HG03565 (cell line): Measurements from ENCODE around the gene SCYL1.
"Not testable (repeated sequence)": the region's sequence is repeated elsewhere in the genome, so short reads cannot be mapped to it uniquely, and the experiment has no call there.

Source experiments
- ATAC-seq: cut with Tn5 transposase; IDR thresholded peaks from one replicate; pipeline ENCODE4 v1.9.1; 2021; ENCODE audit warnings: mild to moderate bottlenecking, moderate library complexity; ENCODE audit not compliant: unreplicated experiment

The SCYL1 gene

GRCh38 chr11:65564879-65565559 lies 40.1 kb downstream of the SCYL1 start:
- not testable (repeated sequence) for ATAC-seq

GRCh38 chr11:65565624-65566453 lies 41.0 kb downstream of the SCYL1 start:
- ATAC-seq = no peak

DNA sequence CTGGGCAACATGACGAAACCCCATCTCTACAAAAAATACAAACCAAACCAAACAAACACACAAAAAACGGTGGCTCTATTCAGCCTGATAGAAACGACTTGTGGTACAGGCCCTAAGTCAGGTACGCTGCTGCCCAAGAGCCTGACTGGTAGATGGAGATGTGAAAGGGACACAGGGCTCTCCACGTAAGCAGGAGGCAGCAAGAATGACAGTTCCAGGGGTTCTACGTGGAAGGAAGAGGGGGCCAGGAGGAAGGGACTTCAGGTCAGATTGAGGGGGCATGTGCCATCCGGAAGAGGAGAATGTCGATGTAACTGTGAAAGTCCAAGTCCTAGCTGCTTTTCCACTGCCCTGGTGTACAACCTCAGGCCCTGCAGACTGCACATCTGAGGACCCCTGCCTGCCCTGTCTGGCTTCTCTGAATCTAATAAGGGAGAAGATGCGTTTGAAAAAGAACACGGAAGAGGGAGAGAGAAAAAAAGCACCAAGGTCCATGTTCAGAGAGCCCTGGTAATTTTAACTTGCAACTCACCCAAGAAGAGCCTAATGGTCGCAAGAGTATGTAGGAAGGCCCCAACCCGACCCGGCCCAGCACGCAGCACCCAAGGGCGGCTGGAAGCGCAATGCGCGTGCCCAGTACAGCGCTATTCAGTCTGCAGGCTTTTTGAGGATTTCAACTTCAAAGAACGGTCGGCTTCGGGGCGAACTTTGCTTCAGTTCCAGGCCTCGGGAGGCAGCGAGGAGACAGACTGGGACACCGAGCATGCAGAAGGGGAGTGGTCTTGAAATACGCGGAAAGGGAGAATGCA lies 44.5 kb downstream of the SCYL1 start:
- ATAC-seq = no peak

GRCh38 chr11:65569973-65570918 lies 45.4 kb downstream of the SCYL1 start, which contains the start of gene ZNRD2:
ZNRD2 (plus strand) TSS chr11:65570477; CDS start chr11:65570492, 15 bp downstream.
- peak; percentile 54 for ATAC-seq

DNA sequence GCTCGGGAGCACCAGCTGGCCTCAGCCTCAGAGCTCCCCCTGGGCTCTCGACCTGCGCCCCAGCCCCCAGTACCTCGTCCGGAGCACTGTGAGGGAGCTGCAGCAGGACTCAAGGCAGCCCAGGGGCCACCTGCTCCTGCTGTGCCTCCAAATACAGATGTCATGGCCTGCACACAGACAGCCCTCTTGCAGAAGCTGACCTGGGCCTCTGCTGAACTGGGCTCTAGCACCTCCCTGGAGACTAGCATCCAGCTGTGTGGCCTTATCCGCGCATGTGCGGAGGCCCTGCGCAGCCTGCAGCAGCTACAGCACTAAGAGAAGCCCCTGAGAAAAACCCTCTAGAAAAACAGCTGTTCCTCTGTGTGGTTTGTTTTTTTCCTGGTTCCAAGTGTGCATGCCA lies 46.5 kb downstream of the SCYL1 start:
- no peak for ATAC-seq

- ATAC-seq = no peak
These were observed 47.1 kb downstream of the SCYL1 start for GRCh38 chr11:65571940-65572339.

DNA sequence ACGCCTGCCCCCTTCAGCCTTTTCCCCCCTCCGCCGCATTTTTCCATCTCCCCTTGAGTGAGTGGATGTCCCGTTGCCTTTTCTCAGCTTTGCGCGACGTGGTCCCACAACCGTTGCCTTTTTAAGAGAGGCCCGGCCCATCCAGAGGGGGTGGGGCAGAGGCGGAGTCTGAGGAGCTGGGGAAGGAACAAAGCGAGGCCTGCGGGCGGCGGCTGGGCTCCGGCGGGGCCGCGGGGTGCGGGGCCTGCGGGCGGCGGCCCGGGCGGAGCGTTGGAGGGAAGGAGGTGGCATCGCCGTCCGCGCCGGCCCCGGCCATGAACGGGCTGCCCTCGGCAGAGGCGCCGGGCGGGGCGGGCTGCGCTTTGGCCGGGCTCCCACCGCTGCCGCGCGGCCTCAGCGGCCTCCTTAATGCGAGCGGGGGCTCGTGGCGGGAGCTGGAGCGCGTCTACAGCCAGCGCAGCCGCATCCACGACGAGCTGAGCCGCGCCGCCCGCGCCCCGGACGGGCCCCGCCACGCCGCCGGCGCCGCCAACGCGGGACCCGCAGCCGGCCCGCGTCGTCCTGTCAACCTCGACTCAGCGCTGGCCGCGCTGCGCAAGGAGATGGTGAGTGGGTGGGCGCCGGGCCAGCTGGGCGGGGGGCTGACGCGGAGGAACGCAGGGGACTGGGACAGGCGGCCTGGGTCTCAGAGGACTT lies 47.6 kb downstream of the SCYL1 start, which contains the start of gene FAM89B:
TSS of gene FAM89B (plus strand) at position 183 of the 696 bp plus-strand sequence. CDS start at position 315, 132 bp downstream.
- no peak for ATAC-seq

DNA sequence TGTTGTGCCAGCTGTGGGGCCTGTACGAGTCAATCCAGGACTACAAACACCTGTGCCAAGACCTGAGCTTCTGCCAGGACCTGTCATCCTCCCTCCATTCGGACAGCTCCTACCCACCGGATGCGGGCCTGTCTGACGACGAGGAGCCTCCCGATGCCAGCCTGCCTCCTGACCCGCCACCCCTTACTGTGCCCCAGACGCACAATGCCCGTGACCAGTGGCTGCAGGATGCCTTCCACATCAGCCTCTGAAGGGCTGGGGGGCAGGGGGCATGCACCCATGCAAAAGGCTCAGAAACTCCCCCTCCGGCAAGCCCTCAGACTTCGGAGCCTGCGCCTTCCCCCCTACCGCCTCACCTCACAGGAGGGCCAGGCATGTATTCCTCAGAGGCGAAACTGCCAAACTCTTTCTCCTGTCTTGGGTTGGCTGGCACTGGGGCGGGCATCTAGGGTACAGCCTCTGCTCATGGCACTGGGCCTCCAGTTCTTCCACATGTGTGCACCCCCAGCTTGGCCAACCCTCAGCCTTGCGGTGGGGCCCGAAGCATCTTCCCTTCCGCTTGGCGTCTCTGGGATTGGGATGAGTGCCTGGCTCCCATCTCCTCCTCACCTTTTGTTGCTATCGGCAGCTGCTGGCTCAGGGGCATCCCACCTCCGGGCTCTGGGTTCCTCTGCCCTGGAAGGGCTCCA lies 48.7 kb downstream of the SCYL1 start:
- ATAC-seq = no peak

DNA sequence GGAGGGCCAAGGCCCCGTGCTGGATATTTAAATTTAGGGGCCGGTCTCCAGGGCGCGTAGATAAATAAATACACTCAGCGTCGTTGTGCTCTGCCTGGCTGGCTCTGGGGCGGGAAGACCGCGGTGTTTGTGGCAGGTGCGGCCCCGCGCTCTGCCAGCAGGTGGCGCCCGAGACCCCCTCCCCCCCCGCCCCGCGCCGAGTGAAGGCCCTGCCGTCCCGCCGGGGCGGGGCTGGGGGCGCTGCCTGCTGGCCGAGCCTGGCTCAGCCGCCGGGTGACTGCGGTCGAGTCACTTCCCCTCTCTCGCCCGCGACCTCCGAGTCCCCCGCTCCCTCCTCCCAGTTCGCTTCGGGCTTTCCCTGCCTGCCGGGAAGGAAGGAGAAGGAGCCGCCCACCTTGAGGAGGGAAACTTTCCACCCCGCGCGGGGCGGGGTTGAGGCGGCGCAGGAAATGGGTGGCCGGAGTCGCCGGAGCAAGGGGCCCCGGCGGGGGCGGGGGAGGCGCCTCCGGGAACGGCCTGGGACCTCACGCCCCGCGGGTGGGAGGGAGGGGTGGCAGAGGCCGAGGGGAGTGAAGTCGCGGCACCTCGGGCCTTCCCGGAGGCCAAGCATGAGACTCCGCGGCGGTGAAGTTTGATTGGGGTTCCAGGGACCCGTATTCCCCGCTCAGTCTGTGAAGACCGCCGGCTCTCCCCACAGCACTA lies 49.4 kb downstream of the SCYL1 start:
- peak; percentile 14 for ATAC-seq

DNA sequence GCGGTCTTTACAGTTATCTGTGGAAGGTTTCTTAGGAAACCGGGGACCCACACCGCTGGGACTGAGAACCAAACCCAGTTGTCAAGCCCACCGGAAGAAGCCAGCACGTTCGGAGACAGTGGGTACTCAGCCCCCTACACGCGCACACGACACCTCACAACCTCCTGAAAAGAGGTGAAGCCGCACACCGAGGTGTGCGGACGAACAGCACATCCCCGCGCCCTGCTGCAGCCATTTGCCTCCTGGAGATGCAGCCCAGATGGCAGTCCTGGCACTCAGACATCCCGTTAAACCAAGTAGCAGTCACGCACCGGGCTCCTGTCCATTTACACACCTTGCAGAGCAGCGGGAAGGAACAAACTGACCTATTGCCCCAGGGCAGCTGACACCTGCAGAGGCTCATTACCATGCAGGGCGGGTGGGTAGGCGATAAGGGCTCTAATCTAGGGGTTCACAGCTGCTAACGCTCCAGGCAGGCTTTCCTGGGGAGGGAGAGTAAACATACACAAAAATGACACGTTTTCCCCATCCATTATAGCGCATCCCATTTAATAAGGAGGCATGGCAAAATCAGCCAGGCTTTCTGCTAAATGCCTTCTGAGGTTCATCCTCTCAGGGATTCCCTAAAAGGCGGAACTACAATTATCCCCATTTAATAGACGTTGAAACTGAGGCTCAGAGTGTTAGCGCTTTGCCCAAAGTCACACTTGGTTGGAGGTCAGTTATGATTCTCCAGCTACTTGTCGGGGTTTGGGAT lies 50.1 kb downstream of the SCYL1 start:
- no peak for ATAC-seq

DNA sequence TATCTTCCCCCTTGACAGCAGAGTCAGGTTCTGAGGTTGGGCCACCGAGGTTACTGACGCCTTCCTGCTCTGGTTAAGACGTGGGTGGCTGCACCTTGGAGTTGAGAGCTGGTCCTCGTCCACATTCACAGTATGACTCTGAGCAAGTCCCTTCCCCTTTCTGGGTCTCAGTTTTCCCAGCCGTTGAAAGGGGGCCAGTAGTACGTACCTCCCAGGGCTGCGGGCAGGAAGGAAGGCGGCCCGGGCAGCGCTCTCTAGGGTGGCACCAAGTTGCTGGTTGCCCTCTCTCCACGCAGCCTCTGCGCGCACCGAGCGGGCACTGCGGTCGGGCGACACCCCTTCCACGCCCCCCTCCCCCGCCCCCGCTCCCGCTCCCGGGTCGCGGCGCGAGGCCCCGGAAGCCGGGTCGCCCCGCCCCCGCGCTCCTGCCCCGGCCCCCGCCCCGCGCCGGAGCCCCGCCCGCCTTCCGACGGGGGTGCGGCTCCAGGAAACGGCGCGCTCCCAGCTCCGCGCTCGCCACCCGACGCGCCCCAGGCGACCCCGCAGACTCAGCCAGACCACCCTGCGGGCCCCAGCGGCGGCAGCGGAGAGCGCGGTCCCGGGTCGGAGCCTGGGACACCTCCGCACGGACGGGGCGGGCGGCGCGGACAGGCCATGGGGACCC lies 50.8 kb downstream of the SCYL1 start, which contains the start of gene EHBP1L1:
TSS of gene EHBP1L1 (plus strand) at position 486 of the 664 bp plus-strand sequence. CDS start 250 bp downstream, outside the sequence.
- ATAC-seq = no peak

- no peak for ATAC-seq
These were observed 51.5 kb downstream of the SCYL1 start for GRCh38 chr11:65576232-65576866.

DNA sequence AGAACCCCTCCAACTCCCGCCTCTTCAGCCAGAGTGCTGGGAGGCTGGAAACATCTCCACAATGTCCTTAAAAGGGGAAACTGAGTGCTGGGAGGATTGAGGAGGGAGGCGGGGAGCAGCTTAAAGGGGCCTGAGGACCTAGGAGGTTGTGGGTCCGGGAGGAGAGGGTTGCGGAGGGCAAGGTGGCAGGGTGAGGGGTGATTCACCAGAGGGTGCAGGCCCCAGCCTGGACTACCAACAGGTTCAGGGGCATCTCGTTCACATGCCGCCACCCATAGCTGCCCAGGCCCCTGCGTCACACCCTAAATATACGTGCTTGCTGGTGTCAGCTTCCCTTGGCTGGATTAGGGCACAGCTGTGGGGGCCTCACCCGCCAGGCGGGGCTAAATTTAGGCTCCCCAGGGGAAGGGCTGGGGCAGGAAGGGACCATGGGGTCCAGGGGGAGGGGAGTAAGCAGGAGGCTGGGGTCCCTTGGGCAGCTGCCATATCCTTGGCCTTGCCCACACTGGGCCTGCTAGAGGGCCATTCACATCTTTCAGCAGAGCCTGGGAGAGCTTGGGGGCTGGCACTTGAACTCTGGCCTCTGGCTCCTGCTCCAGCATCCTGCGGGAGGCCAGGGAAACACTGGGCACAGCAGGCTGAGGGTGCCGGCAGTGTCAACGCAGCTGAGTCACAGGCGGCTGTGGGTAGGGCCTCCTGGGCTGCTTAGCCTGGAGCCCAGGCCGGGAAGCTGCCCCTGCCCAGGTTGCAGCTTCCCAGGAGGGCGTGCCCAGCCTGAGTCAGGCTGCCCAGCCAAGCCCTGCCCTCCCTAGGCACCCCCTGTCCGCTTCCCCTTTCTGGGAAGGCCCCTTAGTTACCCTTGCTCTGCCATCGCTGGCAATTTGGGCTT lies 52.2 kb downstream of the SCYL1 start:
- no peak for ATAC-seq

DNA sequence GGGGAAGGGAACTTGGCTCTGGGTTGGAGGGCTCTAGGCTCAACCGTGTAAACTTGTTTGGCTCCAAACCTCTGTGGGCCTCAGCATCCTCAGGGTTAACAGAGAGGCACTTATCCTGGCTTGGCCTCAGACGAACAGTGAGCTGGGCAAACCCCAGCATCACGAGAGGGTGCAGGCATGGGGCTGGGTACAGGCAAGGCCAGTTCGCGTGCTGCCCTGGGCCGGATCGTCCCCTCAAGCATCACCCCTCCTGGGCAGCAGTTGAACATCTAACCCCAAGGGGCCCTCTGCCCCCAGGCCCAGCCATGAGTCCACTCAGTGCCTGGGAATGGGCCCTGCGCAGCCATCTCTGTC lies 52.9 kb downstream of the SCYL1 start:
- no peak for ATAC-seq

DNA sequence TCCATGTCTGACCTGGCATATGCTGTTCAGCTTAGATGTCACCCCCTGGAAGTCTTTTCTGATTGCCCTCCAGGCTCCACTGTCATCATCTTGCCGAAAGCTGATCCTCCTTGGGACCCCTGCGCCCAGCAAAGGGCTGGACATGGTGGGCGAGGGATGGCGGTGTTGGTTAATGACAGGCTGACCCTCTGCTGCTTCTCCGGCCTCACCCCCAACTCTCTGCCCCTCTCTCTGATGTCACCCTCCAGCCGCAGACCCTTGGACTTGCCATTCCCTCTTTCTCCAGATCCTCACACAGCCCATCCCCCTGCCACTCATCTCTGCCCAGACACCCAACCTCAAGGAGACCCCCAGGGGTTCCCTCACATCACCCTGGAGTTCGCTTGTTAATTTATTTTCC lies 53.3 kb downstream of the SCYL1 start:
- no peak for ATAC-seq

DNA sequence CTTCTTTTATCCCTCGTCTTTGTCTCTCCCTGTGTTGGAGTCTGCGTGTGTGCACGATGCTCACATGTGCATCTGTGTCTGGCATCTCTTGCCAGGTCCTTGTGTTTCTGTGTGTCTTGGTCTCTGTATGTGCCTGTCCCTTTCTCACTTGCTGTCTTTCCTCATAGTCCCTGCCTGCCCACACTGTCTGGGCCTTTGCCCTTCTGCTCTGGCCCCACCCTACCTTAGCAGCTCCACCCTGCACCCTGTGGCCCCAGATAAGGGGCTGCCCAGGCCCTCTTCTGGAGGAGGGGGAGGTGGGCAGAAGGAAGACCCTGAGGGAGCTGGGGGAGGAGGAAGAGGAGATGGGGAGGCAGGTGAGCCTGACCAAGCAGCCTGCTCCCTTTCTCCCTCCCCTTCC lies 53.8 kb downstream of the SCYL1 start:
- ATAC-seq = no peak
